Heart right ventricle (tissue), 16 donors: ENCODE results near the gene ARHGAP12. TPM values are rescaled to one million over a fixed set of nuclear protein-coding genes. Genes with fewer than 3 reads are reported as not detected.

ENCODE experiments used
- ATAC-seq, 8 donors: fragments of 200-7000 bp; cut with Tn5 transposase; one replicate each; pipeline ENCODE4 v1.9.1; 2020; ENCODE audit warnings: mild to moderate bottlenecking in 8 of 8, moderate library complexity in 8 of 8, moderate number of reproducible peaks in 1 of 8
- DNase-seq, 2 donors: peaks; one replicate each; pipeline ENCODE4 v3.0.0-alpha.2; 2020
- H3K27ac ChIP-seq, 10 donors: fragments of 200-600 bp; sonication (generic) in 2 of 10; one replicate each; pipeline versions ENCODE4 v1.5.0 to v1.8.0; 2020 to 2022; ENCODE audit warnings: mild to moderate bottlenecking in 3 of 10
- H3K27me3 ChIP-seq, 7 donors: fragments of 200-600 bp; one replicate each; pipeline ENCODE4 v1.8.0; 2021 to 2022; ENCODE audit warnings: mild to moderate bottlenecking in 2 of 7
- H3K36me3 ChIP-seq, 9 donors: fragments of 200-600 bp; sonication (generic) in 1 of 9; one replicate each; pipeline versions ENCODE4 v1.5.0 to v1.8.0; 2020 to 2022; ENCODE audit warnings: mild to moderate bottlenecking in 2 of 9
- H3K4me1 ChIP-seq, 9 donors: fragments of 200-600 bp; sonication (generic) in 1 of 9; one replicate each; pipeline versions ENCODE4 v1.5.0 to v1.8.0; 2020 to 2022; ENCODE audit warnings: mild to moderate bottlenecking in 4 of 9
- H3K4me3 ChIP-seq, 10 donors: fragments of 200-600 bp; sonication (generic) in 2 of 10; one replicate each; pipeline versions ENCODE4 v1.5.0 to v1.8.0; 2020 to 2022; ENCODE audit warnings: mild to moderate bottlenecking in 7 of 10, moderate library complexity in 2 of 10
- H3K9me3 ChIP-seq, 11 donors: fragments of 200-600 bp in 10 of 11; sonication (generic) in 2 of 11; one replicate each; pipeline versions ENCODE4 v1.5.0 to v1.8.0; 2013 to 2022; ENCODE audit warnings: mild to moderate bottlenecking in 2 of 11, control low read depth in 1 of 11, moderate library complexity in 1 of 11
- WGBS, 2 donors: extraction: QIAGEN DNeasy Blood & Tissue Kit; methylation state at CpG; one replicate each; pipeline ENCODE4 v1.1.7; 2013; ENCODE audit warnings: inconsistent platforms in 1 of 2; 5-methylcytosine and 5-hydroxymethylcytosine counted together
- intact Hi-C, 10 donors: fragments of 100-400 bp; cut with DNase I; formaldehyde crosslinking; loops; one replicate each; pipeline versions ENCODE4 v1.11.1 to v1.14.2; 2022
- polyA plus RNA-seq, 2 donors: library from polyadenylated mRNA; stranded (reverse); fragments of 200-250 nt; gene quantifications; one replicate each; pipeline ENCODE4 v1.2.3, GENCODE V29; 2013
- total RNA-seq, 10 donors: library from RNA; stranded (reverse); fragmentation: NEBNext Ultra II Directional in 3 of 10; extraction: Animal tissue kit (Norgen Biotek cat#: 25700) in 3 of 10; gene quantifications; one replicate each; pipeline versions ENCODE4 v1.2.1 to v1.2.4, GENCODE V29; 2021 to 2023
- TF ChIP-seq, protein P1 (sequence below), 9 donors: fragments of 200-600 bp; sonication (generic) in 2 of 9; IDR thresholded peaks; one replicate each; pipeline versions ENCODE4 v1.5.0 to v1.8.0; 2021 to 2022; ENCODE audit warnings: antibody characterized with exemption in 9 of 9, mild to moderate bottlenecking in 5 of 9, moderate library complexity in 1 of 9
- donor health status: Arrhythmogenic right ventricular cardiomyopathy.
- donor health status: ischemic (EF 13 %, LVEDD 7.1; RV severe dilation, severe dysfunction).
- donor health status: healthy with polysubstance abuse.
- donor health status: DM: no; HTN: yes; CAD: no.
- donor health status: DM: no; HTN: no; CAD: no.
- donor health status: ischemic (EF 25% LVEDD 6.9; RV normal size, moderate dysfunction).
- donor health status: ischemic (EF 25% LVEDD 5.7; RV mildly dilated, moderate dysfunction).
- donor health status: healthy.
- donor health status: DM: yes; HTN: yes; CAD: no.
- donor health status: Ischemic cardiomyopathy.
- donor health status: ischemic (EF 35%, LVEDD 5.7; RV mildly dilated, moderate dysfunction).
- donor health status: nonischemic (EF 11% LVEDD 7.7; RV severe dilation, severe dysfunction).
- donor health status: DM: yes; HTN: yes; CAD: no.
- donor health status: PGD.
- donor health status: ischemic (EF 29% LVEDD 5.4; RV normal size, mild dysfunction).
- donor health status: nonischemic (EF 23%, LVEDD 6.1; RV moderate dilation, normal function).

The ARHGAP12 gene
- total and polyA plus RNA-seq, 12 donors = 7.6 to 35.2 (median 21.0) TPM

DNA sequence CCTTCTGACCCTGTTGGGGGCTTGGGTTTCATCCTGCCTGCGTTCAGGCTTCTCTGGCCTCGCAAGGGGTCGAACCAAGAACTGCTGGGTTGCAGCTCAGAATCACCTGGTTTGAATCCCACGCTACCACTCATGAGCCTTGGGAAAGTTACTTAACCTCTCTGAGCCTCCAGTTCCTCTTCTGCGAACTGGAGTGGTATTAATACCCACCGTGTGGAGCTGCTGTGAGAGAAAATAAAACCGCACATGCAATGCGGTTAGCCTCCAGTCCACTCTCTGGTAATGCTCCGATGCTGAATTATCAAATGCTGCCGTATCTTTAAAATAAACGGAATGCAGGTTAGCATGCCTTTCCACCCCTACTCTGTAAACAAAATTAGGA lies 171.9 kb downstream of the ARHGAP12 start:
- H3K27me3 ChIP-seq = no peaks in the 10 kb centered on the region
- 77 to 83% methylated on average over 11 of the region's 11 CpGs for WGBS, 2 donors
- intact Hi-C loops = loop anchor here in 7 of 10 donors (5.0 to 10.0 kb wide), 4 partner anchors 49 to 439 kb away; partner anchors contain the start of gene ZEB1 (in 1 of the 7)
- H3K36me3 ChIP-seq = no peaks in the 10 kb centered on the region
- TF ChIP-seq, protein P1, sequence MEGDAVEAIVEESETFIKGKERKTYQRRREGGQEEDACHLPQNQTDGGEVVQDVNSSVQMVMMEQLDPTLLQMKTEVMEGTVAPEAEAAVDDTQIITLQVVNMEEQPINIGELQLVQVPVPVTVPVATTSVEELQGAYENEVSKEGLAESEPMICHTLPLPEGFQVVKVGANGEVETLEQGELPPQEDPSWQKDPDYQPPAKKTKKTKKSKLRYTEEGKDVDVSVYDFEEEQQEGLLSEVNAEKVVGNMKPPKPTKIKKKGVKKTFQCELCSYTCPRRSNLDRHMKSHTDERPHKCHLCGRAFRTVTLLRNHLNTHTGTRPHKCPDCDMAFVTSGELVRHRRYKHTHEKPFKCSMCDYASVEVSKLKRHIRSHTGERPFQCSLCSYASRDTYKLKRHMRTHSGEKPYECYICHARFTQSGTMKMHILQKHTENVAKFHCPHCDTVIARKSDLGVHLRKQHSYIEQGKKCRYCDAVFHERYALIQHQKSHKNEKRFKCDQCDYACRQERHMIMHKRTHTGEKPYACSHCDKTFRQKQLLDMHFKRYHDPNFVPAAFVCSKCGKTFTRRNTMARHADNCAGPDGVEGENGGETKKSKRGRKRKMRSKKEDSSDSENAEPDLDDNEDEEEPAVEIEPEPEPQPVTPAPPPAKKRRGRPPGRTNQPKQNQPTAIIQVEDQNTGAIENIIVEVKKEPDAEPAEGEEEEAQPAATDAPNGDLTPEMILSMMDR (IDR thresholded peaks at IDR 0.05) = no peak
- DNase-seq (no peak), ATAC-seq (no peak)
- H3K4me1 ChIP-seq = peaks cover 7 to 59% (median 40%) of the 10 kb centered on the region in 9 donors
- no peak overlapping the region for H3K4me3 ChIP-seq
- peak overlapping the region in 5 of 10 donors; percentile 57 to 99 (median 96) for H3K27ac ChIP-seq
- H3K9me3 ChIP-seq = no peaks in the 10 kb centered on the region

DNA sequence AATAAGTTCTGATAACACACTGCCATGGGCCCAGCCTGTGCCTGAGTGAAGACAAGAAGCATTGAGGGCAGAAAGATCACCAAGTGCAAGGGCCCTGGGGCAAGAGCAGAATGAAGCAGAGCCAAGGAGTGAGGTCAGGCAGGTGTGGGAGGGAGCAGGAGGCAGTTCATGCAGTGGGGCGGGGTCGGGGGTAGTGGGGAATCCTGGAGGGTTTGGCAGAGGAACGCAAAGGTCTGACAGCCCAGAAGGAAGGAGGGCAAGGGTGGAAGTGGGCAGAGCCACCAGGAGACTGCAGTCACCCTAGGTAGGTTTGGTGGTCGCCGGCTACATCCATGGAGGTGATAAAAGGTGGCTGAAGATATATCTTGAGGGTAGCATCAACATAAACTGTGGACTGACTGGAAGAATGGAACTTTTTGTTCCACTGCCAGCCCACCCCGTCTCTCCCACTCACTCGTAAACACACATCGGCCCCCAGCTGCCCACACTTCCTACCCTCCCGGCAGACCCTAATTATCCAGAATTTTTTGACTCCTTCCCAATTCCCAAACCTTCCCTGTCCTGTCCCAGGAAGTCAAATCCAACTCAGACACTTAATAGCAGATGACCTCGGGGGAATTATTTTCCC lies 172.4 kb downstream of the ARHGAP12 start:
- no peaks in the 10 kb centered on the region for H3K9me3 ChIP-seq
- WGBS, 2 donors = 73 to 81% methylated on average over 10 of the region's 10 CpGs
- H3K36me3 ChIP-seq = no peaks in the 10 kb centered on the region
- no peaks in the 10 kb centered on the region for H3K27me3 ChIP-seq
- peaks cover 11 to 61% (median 42%) of the 10 kb centered on the region in 9 donors for H3K4me1 ChIP-seq
- TF ChIP-seq, protein P1 (IDR thresholded peaks at IDR 0.05) = no peak
- intact Hi-C loops = loop anchor here in 7 of 10 donors (5.0 to 10.0 kb wide), 4 partner anchors 49 to 439 kb away; partner anchors contain the start of gene ZEB1 (in 1 of the 7)
- DNase-seq = no peak
- no peak for ATAC-seq
- no peak overlapping the region for H3K4me3 ChIP-seq
- H3K27ac ChIP-seq = peak overlapping the region in 7 of 10 donors; percentile 23 to 99 (median 76)

Other genes with a start within 250 kb of the ARHGAP12 start
- gene KIF5B, start 127.6 kb upstream of the ARHGAP12 start, total RNA-seq = 100 to 1,000 TPM; 113 to 205 (median 167) TPM
- gene KIF5B, start 127.6 kb upstream of the ARHGAP12 start, polyA plus RNA-seq = 10 to 100 TPM; 30.1 to 64.1 TPM